LNCAP (cell line): ENCODE data around the gene DST.

Experiments
- CTCF ChIP-seq: fragments of 450-650 bp; IDR thresholded peaks from 2 replicates; pipeline ENCODE4 v1.5.1; 2017; ENCODE audit warnings: mild to moderate bottlenecking

The DST gene

GRCh38 chr6:56537223-56537770, 105.4 kb downstream of the DST start:
- TF ChIP-seq CTCF = no peak

GRCh38 chr6:56536536-56536935, 106.2 kb downstream of the DST start:
- TF ChIP-seq CTCF = no peak

GRCh38 chr6:56535626-56536025, 107.1 kb downstream of the DST start:
- TF ChIP-seq CTCF = no peak

GRCh38 chr6:56534680-56535419, 107.8 kb downstream of the DST start:
- TF ChIP-seq CTCF = no peak

GRCh38 chr6:56532766-56533551, 109.7 kb downstream of the DST start:
- TF ChIP-seq CTCF = no peak

GRCh38 chr6:56531839-56532595, 110.7 kb downstream of the DST start:
- TF ChIP-seq CTCF = no peak

- no peak for TF ChIP-seq CTCF
Measured at GRCh38 chr6:56529594-56530191, 113.0 kb downstream of the DST start.
